Measurements from ENCODE around the gene TTN. TPM values are rescaled to one million over a fixed set of nuclear protein-coding genes. Genes with fewer than 3 reads are reported as not detected.

TTN gene
- total and polyA plus RNA-seq, 4 donors: 0.53 to 47.4 (median 19.7) TPM

DNA sequence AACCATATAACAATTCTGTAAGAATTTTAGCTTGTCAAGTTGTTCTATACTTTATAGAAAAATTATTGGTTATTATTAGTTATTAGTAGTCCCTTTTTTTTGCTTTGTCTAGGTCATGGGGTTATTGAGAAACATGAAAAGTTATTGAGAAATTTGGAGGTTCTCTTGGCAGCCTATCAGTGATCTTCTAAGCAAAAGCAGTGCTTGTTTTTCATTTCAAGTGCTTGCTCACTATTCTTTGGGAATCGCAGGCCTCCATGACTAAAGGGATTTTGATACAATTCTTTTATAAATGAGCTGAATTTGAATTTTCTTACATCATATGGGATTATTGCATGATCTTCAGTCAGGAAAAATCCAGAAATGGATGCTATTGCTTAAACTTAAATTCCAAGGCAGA, 301.1 kb downstream of the TTN start:
- WGBS, 2 donors: 71 to 87% methylated on average over 1 of the region's 1 CpG
- Histone ChIP-seq H3K9me3 (ENCODE audit: control insufficient read depth in 4 of 4, insufficient read depth in 3 of 4, low read length in 3 of 4) (no peaks in the 10 kb centered on the region), H3K27ac (ENCODE audit: low read depth in 1 of 2, low read length in 1 of 2) (no peak overlapping the region), H3K4me3 (no peak overlapping the region), H3K9ac (ENCODE audit: insufficient read depth in 1 of 2, low read length in 2 of 2) (no peak overlapping the region), H3K27me3 (ENCODE audit: control insufficient read depth in 3 of 3, insufficient read depth in 3 of 3, low read length in 2 of 3) (no peaks in the 10 kb centered on the region), H3K4me1 (ENCODE audit: control insufficient read depth in 5 of 5, insufficient read depth in 5 of 5, low read length in 5 of 5) (no peaks in the 10 kb centered on the region), H3K36me3 (ENCODE audit: control insufficient read depth in 4 of 4, insufficient read depth in 4 of 4, low read length in 4 of 4) (peaks cover 2 to 31% (median 14%) of the 10 kb centered on the region in 4 donors)
- DNase-seq: no peak
- ATAC-seq (ENCODE audit: insufficient read depth, low FRiP score): no peak
- TF ChIP-seq, protein P1, sequence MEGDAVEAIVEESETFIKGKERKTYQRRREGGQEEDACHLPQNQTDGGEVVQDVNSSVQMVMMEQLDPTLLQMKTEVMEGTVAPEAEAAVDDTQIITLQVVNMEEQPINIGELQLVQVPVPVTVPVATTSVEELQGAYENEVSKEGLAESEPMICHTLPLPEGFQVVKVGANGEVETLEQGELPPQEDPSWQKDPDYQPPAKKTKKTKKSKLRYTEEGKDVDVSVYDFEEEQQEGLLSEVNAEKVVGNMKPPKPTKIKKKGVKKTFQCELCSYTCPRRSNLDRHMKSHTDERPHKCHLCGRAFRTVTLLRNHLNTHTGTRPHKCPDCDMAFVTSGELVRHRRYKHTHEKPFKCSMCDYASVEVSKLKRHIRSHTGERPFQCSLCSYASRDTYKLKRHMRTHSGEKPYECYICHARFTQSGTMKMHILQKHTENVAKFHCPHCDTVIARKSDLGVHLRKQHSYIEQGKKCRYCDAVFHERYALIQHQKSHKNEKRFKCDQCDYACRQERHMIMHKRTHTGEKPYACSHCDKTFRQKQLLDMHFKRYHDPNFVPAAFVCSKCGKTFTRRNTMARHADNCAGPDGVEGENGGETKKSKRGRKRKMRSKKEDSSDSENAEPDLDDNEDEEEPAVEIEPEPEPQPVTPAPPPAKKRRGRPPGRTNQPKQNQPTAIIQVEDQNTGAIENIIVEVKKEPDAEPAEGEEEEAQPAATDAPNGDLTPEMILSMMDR (IDR thresholded peaks at IDR 0.05; ENCODE audit: control extremely low read depth, extremely low read depth): no peak

DNA sequence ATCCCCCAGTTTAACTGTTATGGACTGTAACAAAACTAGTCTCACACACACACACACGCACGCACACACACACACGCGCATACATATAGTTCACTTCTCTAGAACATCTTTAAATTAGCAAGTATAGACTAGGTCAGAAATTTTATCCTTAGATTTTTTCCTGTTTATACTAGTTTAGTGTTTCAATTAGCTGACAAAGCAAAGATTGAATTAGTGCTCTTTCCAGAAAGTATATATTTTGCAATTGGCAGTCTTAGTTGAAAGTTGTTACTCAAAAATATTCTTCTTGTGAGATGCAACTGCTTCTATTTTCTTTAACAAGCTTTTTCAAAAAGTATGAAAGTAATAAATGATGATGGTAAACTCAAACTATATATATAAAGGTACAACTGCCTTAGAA, 304.5 kb downstream of the TTN start:
- Histone ChIP-seq H3K9ac (ENCODE audit: insufficient read depth in 1 of 2, low read length in 2 of 2) (no peak overlapping the region), H3K36me3 (ENCODE audit: control insufficient read depth in 4 of 4, insufficient read depth in 4 of 4, low read length in 4 of 4) (peaks cover 5 to 43% (median 29%) of the 10 kb centered on the region in 4 donors), H3K9me3 (ENCODE audit: control insufficient read depth in 4 of 4, insufficient read depth in 3 of 4, low read length in 3 of 4) (no peaks in the 10 kb centered on the region), H3K27me3 (ENCODE audit: control insufficient read depth in 3 of 3, insufficient read depth in 3 of 3, low read length in 2 of 3) (no peaks in the 10 kb centered on the region), H3K4me3 (no peak overlapping the region), H3K4me1 (ENCODE audit: control insufficient read depth in 5 of 5, insufficient read depth in 5 of 5, low read length in 5 of 5) (peaks cover 0 to 2% (median 0%) of the 10 kb centered on the region in 5 donors), H3K27ac (ENCODE audit: low read depth in 1 of 2, low read length in 1 of 2) (no peak overlapping the region)
- TF ChIP-seq, protein P1 (IDR thresholded peaks at IDR 0.05; ENCODE audit: control extremely low read depth, extremely low read depth): no peak
- 98% methylated on average over 4 of the region's 4 CpGs for WGBS, 2 donors
- ATAC-seq (ENCODE audit: insufficient read depth, low FRiP score) (no peak), DNase-seq (no peak)

DNA sequence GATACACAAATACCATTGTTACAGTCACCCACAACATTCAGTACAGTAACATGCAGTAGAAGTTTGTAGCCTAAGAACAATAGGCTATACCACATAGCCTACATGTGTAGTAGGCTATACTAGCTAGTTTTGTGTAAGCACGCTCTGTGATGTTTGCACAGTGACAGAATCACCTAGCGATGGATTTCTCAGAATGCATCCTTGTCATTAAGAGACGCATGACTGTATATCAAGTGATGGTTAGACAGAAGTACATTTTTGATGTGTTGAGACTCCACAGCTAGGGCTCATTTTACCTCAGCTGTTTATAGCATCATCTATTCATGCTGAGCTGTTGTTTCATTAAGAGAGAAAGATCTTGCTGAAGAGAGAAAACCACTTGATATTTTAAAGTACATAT, 307.6 kb downstream of the TTN start:
- H3K27ac ChIP-seq (ENCODE audit: low read depth in 1 of 2, low read length in 1 of 2): no peak overlapping the region
- 97 to 100% methylated on average over 3 of the region's 3 CpGs for WGBS, 2 donors
- ATAC-seq (ENCODE audit: insufficient read depth, low FRiP score): no peak
- H3K9me3 ChIP-seq (ENCODE audit: control insufficient read depth in 4 of 4, insufficient read depth in 3 of 4, low read length in 3 of 4): no peaks in the 10 kb centered on the region
- H3K27me3 ChIP-seq (ENCODE audit: control insufficient read depth in 3 of 3, insufficient read depth in 3 of 3, low read length in 2 of 3): no peaks in the 10 kb centered on the region
- H3K4me3 ChIP-seq: no peak overlapping the region
- peaks cover 11 to 47% (median 38%) of the 10 kb centered on the region in 4 donors for H3K36me3 ChIP-seq (ENCODE audit: control insufficient read depth in 4 of 4, insufficient read depth in 4 of 4, low read length in 4 of 4)
- peaks cover 0 to 2% (median 0%) of the 10 kb centered on the region in 5 donors for H3K4me1 ChIP-seq (ENCODE audit: control insufficient read depth in 5 of 5, insufficient read depth in 5 of 5, low read length in 5 of 5)
- TF ChIP-seq, protein P1 (IDR thresholded peaks at IDR 0.05; ENCODE audit: control extremely low read depth, extremely low read depth): no peak
- no peak overlapping the region for H3K9ac ChIP-seq (ENCODE audit: insufficient read depth in 1 of 2, low read length in 2 of 2)
- no peak for DNase-seq

DNA sequence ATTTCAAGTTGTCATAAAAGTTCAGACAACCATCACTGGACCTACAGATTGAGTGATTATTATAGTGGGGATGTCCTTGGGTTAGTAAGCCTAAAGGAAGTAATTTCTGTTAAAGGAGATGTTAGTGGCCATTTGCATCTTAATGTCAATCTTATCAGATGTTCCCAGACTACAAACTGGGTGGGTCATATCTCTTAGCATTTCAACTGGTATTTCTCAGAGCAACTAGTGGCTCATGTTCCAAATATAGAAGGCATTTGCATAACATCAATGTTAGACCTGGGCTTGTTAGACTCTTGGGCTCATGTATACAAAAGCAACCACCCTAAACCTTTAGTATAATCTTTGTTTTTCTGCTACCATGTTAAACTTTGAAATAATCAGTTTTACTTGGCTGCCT, 309.1 kb downstream of the TTN start:
- ATAC-seq (ENCODE audit: insufficient read depth, low FRiP score): no peak
- Histone ChIP-seq H3K27me3 (ENCODE audit: control insufficient read depth in 3 of 3, insufficient read depth in 3 of 3, low read length in 2 of 3) (no peaks in the 10 kb centered on the region), H3K9ac (ENCODE audit: insufficient read depth in 1 of 2, low read length in 2 of 2) (no peak overlapping the region), H3K4me1 (ENCODE audit: control insufficient read depth in 5 of 5, insufficient read depth in 5 of 5, low read length in 5 of 5) (peaks cover 0 to 2% (median 0%) of the 10 kb centered on the region in 5 donors), H3K4me3 (no peak overlapping the region), H3K36me3 (ENCODE audit: control insufficient read depth in 4 of 4, insufficient read depth in 4 of 4, low read length in 4 of 4) (peaks cover 19 to 52% (median 46%) of the 10 kb centered on the region in 4 donors), H3K9me3 (ENCODE audit: control insufficient read depth in 4 of 4, insufficient read depth in 3 of 4, low read length in 3 of 4) (no peaks in the 10 kb centered on the region), H3K27ac (ENCODE audit: low read depth in 1 of 2, low read length in 1 of 2) (no peak overlapping the region)
- TF ChIP-seq, protein P1 (IDR thresholded peaks at IDR 0.05; ENCODE audit: control extremely low read depth, extremely low read depth): no peak
- no peak for DNase-seq
